NOMO-1 treated with DMSO at 0.1 percent for 48 hours (cell line): ENCODE measurements around the gene LPCAT3.

Experiments used
- DNase-seq: peaks from one replicate; lab custom pipeline; 2025; ENCODE audit not compliant: unreplicated experiment; lab: John Stamatoyannopoulos, UW

Gene LPCAT3

DNA sequence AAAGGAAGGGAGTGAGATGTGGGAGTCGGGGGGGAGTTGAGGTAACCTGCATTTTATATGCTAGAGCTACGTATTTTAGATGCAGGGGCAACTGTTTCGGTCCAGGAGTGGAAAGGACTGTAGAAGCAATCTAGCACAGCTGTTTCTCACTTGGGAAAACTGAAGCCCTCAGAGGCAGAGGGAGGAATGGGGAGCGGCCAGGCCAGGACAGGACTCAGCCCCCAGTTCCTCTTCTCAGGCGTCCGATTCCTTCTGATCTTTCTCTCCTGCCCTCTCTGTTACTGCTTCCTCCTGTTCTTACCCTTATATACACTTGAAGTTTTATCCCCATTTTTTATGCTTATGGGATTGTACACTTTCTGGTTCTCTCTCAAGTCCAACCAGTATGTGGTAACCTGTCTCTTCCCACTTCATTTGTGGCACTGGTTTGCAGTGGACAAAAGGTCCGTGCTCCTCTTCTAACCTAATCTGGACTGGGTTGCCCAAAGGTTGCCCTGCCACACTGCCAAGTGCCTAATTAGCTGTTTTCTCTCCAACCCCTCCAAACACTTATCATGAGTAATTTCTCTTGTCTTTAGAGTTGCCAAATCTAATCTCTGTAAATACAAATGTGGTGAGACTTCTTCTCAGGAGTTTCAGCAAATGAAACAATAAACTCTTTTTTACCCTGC lies 16.2 kb downstream of the LPCAT3 start:
- no peak for DNase-seq

- no peak for DNase-seq
Measured at GRCh38 chr12:6998715-6999451, 19.4 kb downstream of the LPCAT3 start.

DNA sequence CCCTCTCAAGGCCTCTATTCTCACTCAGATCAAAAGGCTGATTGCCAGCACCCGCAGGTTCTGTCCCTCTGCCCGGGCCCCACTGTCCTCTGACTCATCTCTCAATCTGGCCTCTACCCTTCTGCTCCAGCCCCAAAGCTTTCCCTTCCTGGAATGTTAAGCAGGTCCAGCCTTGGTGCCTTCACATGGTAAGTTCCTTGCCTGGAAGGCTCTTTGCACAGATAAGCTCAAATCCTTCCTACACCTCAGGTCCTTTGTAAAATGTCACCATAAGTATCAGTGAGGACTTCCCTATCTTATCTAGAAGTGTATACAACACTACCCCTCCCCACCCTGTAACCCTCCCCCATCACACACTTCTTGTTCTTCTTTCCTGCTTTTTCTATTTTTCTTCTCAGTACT lies 22.2 kb downstream of the LPCAT3 start:
- DNase-seq = peak; percentile 26

- no peak for DNase-seq
Measured at GRCh38 chr12:6987956-6988553, 30.2 kb downstream of the LPCAT3 start.

GRCh38 chr12:6982532-6982931 lies 35.7 kb downstream of the LPCAT3 start:
- no peak for DNase-seq

DNA sequence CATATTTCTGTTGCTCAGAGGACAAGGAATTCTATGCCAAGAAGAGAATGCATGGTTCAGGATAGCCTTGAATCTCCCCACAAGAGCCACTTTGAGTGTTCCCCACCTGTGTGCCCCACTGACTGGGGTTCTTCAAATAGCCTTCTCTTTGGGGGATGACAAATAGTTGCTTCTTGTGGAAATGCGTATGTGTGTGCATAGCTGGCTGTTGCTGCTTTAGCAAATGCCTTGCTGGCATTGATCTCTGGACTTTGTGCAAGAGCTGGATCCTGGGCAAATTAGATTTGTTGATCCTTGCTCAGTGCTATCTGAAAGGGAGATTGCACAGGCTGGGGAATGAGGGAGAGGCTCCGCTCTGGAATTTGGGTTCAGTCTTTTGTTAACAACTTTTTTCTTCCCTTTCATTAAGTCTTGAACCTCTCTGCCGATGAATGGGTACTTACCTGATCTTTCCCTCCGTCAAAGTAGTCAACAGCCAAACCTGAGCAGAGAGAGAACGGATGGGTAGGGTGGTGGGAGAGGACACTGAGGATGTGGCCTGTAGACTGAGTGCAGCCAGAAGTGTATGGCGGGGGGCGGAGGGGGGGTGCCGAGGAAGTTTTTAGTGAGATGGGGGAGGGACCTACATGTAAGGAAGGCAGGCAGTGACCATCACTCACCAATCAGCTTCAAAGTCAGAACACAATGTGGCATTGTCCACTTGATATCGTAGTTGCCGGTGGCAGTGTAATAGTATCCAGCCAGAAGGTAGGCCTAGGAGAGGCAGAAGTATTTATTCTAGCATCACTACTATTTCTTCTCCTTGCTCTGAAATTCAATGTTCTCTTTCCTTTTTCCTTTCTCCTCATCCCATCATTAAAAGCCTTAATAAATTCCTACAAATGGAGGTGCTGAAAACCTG lies 36.9 kb downstream of the LPCAT3 start:
- no peak for DNase-seq

DNA sequence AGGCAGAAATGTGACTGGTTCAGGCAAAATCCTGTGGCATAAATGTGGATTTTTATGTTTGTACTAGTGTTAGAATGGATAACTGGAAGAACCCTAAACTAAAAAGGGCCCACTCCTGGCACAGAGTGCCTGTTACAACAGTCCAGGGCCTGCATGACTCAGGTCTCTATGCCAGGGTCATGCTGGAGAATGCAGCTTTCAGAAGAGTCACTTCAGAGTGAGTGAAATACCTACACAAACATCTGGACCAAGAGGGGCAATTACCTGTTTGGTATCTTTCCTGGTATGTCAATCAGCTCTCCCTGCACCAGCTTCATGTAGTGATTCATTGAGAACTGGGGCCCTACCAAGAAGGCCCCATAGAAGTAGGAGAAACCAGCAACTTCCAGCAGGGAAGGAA lies 37.5 kb downstream of the LPCAT3 start:
- DNase-seq = no peak

DNA sequence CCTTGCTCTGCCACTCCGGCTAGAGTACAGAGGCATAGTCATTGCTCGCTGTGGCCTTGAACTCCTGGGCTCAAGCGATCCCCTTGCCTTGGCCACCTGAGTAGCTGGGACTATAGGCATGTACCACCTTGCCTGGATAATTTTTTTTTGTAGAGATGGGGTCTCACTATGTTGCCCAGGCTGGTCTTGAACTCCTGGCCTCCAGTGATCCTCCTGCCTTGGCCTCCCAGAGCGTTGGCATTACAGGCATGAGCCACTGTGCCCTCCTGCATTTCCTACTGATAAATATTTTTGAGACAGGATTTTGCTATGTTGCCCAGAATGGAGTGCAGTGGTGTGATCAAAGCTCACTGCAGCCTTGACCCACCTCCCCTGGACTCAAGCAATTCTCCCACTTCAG lies 38.2 kb downstream of the LPCAT3 start:
- no peak for DNase-seq

DNA sequence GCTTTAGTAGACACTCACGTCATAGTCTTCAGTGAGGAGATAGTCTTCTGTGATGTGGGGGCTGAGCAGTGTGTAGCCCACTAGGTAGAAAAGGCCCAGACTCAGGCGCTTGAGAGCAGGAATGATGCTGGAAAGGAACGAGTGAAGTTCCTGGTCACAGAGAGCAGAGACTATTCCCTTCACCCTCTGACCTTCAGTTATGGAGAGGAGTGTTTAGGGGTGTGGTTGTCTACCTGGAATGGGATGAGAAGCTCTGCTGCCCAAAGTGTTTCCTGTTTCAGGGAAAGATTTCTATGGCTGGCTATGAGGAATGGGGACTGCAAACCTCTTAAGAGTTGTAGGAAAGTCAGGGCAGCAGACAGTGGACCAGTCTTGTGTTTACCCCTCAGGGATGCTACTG lies 38.8 kb downstream of the LPCAT3 start:
- no peak for DNase-seq

- DNase-seq = no peak
Measured at GRCh38 chr12:6979021-6979420, 39.3 kb downstream of the LPCAT3 start.

GRCh38 chr12:6978611-6979011 lies 39.7 kb downstream of the LPCAT3 start:
- DNase-seq = no peak

DNA sequence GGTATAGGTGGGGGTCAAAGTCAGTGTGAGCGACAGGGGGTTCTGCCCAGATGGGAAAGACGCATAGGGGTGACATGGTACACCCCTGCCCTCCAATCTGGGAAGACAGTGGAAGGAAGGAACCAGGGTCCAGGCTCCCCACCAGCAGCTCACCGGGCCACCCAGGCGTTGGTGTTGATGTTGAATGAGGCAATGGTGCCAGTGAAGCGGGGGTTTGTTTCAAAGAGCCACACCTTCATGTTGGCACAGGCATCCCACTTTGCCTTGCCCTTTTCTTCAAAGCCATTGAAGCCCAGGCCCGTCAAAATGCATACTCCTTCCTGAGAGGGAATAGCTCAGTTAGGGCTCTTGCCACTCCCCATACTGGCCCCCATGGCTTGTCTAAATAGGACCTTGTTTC lies 40.1 kb downstream of the LPCAT3 start:
- no peak for DNase-seq

- no peak for DNase-seq
Measured at GRCh38 chr12:6977653-6978052, 40.6 kb downstream of the LPCAT3 start.

- DNase-seq = no peak
Measured at GRCh38 chr12:6975297-6976032, 42.8 kb downstream of the LPCAT3 start.

GRCh38 chr12:6974180-6974579 lies 44.1 kb downstream of the LPCAT3 start:
- no peak for DNase-seq

GRCh38 chr12:6970096-6970527 lies 48.2 kb downstream of the LPCAT3 start:
- DNase-seq = no peak

DNA sequence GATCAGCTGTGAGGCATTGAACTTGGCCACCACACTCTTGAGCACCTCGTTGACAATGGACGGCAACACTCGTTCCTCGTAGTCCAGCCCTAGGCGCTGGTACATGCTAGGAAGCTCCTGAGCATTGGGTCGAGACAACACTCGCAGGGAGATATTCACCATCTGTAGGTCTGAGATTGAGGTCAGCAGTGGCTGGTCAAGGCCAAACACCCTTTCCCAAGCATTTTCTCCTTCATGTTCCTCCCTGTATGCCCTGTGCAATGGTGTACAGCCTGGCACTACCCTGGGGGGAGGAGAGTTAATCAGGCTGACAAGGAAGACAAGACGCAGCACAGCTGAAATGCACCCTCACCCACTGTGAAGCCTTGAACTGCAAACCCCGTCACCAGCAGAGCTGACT lies 49.9 kb downstream of the LPCAT3 start:
- no peak for DNase-seq

- no peak for DNase-seq
Measured at GRCh38 chr12:6967651-6968100, 50.6 kb downstream of the LPCAT3 start.

GRCh38 chr12:6966351-6966750 lies 51.9 kb downstream of the LPCAT3 start:
- DNase-seq = no peak

GRCh38 chr12:6965714-6966113 lies 52.6 kb downstream of the LPCAT3 start:
- DNase-seq = no peak
